Epithelial cell of alveolus of lung (primary cell): ENCODE results near the gene PTPN23. TPM values are rescaled to one million over a fixed set of nuclear protein-coding genes. Genes with fewer than 3 reads are reported as not detected.

Experiments
- total RNA-seq: library from RNA; depleted of rRNA; stranded (reverse); fragments of >200 nt; gene quantifications from 2 replicates; pipeline ENCODE4 v1.2.1, GENCODE V29; 2015

Gene PTPN23, protein sequence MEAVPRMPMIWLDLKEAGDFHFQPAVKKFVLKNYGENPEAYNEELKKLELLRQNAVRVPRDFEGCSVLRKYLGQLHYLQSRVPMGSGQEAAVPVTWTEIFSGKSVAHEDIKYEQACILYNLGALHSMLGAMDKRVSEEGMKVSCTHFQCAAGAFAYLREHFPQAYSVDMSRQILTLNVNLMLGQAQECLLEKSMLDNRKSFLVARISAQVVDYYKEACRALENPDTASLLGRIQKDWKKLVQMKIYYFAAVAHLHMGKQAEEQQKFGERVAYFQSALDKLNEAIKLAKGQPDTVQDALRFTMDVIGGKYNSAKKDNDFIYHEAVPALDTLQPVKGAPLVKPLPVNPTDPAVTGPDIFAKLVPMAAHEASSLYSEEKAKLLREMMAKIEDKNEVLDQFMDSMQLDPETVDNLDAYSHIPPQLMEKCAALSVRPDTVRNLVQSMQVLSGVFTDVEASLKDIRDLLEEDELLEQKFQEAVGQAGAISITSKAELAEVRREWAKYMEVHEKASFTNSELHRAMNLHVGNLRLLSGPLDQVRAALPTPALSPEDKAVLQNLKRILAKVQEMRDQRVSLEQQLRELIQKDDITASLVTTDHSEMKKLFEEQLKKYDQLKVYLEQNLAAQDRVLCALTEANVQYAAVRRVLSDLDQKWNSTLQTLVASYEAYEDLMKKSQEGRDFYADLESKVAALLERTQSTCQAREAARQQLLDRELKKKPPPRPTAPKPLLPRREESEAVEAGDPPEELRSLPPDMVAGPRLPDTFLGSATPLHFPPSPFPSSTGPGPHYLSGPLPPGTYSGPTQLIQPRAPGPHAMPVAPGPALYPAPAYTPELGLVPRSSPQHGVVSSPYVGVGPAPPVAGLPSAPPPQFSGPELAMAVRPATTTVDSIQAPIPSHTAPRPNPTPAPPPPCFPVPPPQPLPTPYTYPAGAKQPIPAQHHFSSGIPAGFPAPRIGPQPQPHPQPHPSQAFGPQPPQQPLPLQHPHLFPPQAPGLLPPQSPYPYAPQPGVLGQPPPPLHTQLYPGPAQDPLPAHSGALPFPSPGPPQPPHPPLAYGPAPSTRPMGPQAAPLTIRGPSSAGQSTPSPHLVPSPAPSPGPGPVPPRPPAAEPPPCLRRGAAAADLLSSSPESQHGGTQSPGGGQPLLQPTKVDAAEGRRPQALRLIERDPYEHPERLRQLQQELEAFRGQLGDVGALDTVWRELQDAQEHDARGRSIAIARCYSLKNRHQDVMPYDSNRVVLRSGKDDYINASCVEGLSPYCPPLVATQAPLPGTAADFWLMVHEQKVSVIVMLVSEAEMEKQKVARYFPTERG (N-terminal part only)
- total RNA-seq, result 16.3 and 17.8 TPM in 2 replicates

DNA sequence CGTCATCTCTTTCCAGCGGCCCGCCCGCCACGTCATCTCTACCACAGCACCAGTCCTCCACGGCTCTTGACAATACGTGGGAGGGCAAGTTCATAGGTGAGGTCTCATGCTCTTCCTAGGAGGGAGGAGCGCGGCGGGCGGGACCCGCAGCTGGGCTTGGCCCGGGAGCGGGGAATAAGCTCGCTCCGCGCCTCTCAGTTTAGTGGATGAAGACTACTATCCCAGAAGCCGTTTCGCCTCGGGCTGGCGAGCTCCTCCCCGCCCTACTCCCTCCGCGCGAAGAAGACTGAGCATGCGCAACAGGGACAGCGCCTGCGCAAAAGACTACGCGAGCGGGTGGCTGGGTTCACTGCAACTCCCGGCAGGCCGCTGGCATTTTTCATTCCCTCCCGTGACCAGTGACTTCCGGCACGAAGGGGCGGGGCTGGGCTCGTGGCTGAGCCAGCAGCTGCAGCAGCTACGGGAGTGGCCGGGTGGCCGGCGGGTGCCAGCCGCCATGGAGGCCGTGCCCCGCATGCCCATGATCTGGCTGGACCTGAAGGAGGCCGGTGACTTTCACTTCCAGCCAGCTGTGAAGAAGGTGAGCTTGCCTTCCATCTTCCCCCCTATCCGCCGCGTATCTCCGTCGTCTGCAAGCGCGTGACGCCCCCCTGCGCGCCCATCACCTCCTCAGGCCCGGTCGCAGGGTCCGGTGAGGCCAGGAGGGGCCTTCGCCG, at the start of gene PTPN23:
Gene PTPN23 (plus strand): TSS at position 421 of the 716 bp plus-strand sequence. CDS start 76 bp downstream, at position 497.

Other genes starting within 250 kb of the PTPN23 start
- gene SETD2, start 216.9 kb upstream of the PTPN23 start, total RNA-seq, result 15.4 and 29.1 TPM in 2 replicates
- 1.6 and 2.8 TPM in 2 replicates for gene KIF9, start 98.2 kb upstream of the PTPN23 start, total RNA-seq
- 13.4 and 17.5 TPM in 2 replicates for gene KLHL18, start 98.1 kb upstream of the PTPN23 start, total RNA-seq
- 51.7 and 85.9 TPM in 2 replicates for gene SCAP, start 94.9 kb downstream of the PTPN23 start, total RNA-seq
- 21.1 and 32.1 TPM in 2 replicates for gene ELP6, start 132.7 kb downstream of the PTPN23 start, total RNA-seq
- gene CSPG5, start 197.8 kb downstream of the PTPN23 start, total RNA-seq, result 0.08 and 0.26 TPM in 2 replicates